ENCODE results near the gene ADGRA3.

DNA sequence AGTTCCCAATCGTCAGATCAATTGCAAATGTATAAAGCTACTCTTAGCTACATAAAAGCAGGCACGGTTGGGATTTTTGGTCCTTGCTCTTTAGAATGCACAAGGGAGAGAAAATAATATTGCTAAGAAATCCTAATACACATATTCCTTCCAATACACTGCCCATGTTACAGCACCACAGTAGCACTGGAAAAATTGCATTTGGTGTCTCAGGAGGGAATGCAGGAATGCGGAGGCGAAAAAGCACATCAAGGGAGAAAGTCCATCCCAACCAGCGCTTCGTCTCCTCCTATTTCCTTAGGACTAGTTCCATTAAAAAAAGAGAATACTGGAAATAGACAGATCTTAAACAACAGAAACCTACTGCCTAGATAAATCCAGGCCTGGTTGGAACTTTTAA lies 23.9 kb downstream of the ADGRA3 start:
- TF ChIP-seq, protein P1, sequence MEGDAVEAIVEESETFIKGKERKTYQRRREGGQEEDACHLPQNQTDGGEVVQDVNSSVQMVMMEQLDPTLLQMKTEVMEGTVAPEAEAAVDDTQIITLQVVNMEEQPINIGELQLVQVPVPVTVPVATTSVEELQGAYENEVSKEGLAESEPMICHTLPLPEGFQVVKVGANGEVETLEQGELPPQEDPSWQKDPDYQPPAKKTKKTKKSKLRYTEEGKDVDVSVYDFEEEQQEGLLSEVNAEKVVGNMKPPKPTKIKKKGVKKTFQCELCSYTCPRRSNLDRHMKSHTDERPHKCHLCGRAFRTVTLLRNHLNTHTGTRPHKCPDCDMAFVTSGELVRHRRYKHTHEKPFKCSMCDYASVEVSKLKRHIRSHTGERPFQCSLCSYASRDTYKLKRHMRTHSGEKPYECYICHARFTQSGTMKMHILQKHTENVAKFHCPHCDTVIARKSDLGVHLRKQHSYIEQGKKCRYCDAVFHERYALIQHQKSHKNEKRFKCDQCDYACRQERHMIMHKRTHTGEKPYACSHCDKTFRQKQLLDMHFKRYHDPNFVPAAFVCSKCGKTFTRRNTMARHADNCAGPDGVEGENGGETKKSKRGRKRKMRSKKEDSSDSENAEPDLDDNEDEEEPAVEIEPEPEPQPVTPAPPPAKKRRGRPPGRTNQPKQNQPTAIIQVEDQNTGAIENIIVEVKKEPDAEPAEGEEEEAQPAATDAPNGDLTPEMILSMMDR (conservative IDR thresholded peaks at IDR 0.05; ENCODE audit: low read depth, low read length), result no peak
- TF ChIP-seq EZH2phosphoT487 (IDR thresholded peaks at IDR 0.05; ENCODE audit: borderline replicate concordance, low read length) (no peak), EZH2 (IDR thresholded peaks at IDR 0.05; ENCODE audit: low read length, unreplicated experiment) (no peak)
